HG03571 (cell line): ENCODE results near the gene ANO6.
"Not testable (repeated sequence)": the region's sequence is repeated elsewhere in the genome, so short reads cannot be mapped to it uniquely, and the experiment has no call there.

Experiments
- ATAC-seq: cut with Tn5 transposase; IDR thresholded peaks from one replicate; pipeline ENCODE4 v1.9.1; 2021; ENCODE audit not compliant: unreplicated experiment

Gene ANO6, protein sequence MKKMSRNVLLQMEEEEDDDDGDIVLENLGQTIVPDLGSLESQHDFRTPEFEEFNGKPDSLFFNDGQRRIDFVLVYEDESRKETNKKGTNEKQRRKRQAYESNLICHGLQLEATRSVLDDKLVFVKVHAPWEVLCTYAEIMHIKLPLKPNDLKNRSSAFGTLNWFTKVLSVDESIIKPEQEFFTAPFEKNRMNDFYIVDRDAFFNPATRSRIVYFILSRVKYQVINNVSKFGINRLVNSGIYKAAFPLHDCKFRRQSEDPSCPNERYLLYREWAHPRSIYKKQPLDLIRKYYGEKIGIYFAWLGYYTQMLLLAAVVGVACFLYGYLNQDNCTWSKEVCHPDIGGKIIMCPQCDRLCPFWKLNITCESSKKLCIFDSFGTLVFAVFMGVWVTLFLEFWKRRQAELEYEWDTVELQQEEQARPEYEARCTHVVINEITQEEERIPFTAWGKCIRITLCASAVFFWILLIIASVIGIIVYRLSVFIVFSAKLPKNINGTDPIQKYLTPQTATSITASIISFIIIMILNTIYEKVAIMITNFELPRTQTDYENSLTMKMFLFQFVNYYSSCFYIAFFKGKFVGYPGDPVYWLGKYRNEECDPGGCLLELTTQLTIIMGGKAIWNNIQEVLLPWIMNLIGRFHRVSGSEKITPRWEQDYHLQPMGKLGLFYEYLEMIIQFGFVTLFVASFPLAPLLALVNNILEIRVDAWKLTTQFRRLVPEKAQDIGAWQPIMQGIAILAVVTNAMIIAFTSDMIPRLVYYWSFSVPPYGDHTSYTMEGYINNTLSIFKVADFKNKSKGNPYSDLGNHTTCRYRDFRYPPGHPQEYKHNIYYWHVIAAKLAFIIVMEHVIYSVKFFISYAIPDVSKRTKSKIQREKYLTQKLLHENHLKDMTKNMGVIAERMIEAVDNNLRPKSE

GRCh38 chr12:45215419-45216229 lies at the start of gene ANO6:
TSS of gene ANO6 (plus strand) at chr12:45216095. CDS start at chr12:45216322, 227 bp downstream.
- peak; percentile 64 for ATAC-seq

DNA sequence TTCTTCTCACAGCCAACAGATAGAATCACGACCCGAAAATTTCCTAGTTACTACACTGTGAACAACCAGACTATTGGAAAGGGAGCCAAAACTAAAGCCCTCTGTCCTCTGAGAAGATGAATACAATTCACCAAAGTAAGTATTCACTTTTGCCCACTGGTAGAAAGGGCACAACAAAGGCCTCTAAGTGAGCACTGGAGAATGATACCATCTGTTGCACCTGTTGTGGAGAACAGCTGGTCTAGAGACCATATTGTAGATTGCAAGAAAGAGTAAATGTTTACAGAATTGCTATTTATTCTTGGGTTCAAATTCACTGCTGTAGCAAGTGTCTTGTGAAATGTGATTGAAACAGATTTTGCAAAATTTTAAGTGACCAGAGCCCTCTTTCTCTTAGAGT lies 46.9 kb upstream of the ANO6 start:
- ATAC-seq = no peak

DNA sequence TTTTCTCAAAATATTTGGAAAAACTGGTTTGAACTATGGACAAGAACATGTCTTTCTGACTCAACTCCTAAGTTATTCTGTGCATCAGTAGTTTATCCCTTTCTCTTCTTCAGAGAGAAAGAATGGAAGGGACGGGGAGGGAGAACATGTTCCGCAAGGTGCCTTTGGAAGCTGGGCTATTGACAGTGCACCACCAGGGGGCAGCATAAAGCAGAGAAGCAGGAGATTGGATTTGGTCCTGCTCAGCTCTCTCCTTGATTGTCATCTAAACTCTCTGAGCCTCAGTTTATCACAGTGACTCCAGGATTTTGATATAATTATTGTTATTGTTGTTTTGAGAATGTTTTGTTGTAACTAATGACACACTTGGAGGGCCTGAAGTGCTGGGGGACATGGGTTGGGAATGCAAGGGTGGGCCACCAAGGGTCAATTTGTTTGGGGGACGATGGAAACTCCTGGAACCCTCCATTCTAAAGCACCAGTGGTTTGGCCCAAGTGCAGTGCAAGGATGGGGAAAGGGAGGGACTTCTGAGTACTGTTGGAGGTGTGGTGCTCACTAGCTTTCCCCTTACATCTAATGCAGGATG lies 45.3 kb upstream of the ANO6 start:
- ATAC-seq = no peak

DNA sequence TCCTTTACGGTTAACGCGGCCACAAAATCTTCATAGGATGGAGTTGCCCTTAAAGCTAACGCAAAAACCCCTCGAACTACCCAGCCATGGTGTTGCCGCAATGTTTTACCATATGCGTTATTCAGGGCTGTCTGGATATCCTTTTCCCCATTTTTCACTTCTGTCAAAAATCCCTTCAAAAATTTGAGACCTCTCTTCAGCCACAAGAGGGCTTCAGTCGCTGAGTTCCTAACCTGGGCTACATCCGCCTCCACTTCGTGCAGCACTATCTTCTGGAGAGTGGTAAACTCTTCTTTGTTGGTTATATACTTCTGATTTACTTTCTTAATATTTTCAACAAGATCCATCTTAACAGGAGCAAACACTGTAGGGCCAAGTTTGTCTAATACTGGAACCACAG lies 42.6 kb upstream of the ANO6 start:
- ATAC-seq = not testable (repeated sequence)

GRCh38 chr12:45174595-45174994 lies 41.3 kb upstream of the ANO6 start:
- no peak for ATAC-seq

- ATAC-seq = no peak
Observed at GRCh38 chr12:45178771-45179170, 37.1 kb upstream of the ANO6 start.

GRCh38 chr12:45182511-45182910 lies 33.4 kb upstream of the ANO6 start:
- ATAC-seq = no peak

- ATAC-seq = no peak
Observed at GRCh38 chr12:45183246-45183645, 32.6 kb upstream of the ANO6 start.

DNA sequence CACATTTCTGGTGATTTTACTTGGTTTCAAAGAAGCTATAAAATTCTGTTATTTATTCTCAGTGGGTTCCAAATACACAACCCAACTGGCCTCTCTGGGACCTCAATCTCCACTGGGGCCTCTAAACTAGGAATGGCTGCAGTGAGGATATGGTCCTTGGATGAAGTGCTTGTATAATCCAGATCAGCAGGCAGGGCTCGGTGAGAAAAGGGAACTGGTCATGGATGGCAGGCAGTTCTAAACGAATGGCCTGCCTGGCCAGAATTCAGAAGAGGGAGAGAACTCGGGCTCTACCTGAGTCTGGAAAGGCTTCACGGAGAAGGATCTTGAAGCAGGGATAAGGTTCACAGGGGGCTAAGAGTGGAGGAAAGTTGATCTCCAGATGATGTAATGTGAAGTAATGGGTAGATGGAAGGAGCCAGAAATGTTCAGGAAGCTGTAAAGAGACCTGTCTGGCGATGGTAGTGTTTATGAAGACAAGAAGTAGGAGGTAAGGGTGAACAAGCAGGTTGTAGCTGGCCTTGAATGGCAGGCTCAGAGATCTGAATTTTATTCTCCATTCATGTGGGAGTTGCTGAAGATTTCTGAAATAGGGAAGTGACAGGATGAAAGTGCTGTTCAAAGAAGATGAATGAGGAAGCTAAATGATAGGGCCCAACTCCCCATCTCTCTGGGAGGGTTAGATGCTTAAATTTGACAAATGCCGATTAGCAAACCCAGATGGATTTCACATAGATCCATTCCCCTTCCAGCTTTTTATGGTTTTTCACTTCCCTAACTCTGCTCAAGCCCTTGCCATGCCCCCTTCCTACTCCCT lies 31.5 kb upstream of the ANO6 start:
- ATAC-seq = no peak

DNA sequence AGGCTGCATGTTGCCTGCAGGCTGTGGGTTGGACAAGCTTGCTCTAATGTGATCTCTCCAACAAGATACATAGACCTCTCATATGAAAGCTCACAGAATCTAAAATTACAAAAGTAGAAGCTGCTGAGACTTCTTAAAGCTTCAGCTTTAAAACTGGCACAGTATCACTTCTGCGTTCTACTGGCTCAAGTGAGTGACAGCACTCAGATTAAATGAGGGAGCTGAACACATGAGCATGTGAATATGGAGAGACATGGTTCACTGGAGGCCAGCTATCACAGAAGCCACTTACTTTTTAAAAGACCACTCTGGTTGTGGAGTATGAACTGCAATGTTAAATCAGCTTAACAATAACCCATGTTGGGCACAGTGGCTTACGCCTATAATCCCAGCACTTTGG lies 29.1 kb upstream of the ANO6 start:
- ATAC-seq = no peak

DNA sequence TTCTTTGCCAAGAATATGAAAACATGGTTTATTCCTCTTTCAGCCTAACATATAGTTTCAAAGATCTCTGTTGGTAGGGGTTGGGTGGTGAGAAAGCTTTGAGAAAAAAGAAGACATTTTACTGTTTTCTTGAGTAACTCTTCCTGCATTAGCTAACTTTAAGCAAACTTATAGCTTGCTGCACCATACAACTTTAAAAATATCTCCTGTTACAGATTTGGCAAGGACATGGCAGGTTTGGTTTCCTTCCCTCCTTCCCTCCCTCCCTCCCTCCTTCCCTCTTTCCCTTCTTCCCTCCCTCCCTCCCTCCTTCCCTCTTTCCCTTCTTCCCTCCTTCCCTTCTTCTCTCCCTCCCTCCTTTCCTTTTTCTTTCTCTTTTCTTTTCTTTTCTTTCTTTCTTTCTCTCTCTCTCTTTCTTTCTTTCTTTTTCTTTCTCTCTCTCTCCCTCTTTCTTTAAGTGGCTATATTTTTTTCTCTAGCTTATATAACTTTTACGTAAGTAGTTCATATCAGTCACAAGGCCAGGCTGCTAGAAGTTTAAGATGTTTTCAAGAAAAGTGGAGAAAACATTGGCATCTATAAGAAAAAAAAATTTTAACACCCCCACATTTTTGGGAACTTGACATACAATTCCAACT lies 26.0 kb upstream of the ANO6 start:
- no peak for ATAC-seq

- ATAC-seq = no peak
Observed at GRCh38 chr12:45191239-45191638, 24.7 kb upstream of the ANO6 start.

GRCh38 chr12:45192707-45193106 lies 23.2 kb upstream of the ANO6 start:
- ATAC-seq = no peak

- no peak for ATAC-seq
Observed at GRCh38 chr12:45200491-45201043, 15.3 kb upstream of the ANO6 start.

GRCh38 chr12:45203767-45204166 lies 12.1 kb upstream of the ANO6 start:
- ATAC-seq = no peak

GRCh38 chr12:45204757-45205156 lies 11.1 kb upstream of the ANO6 start:
- no peak for ATAC-seq

- peak; percentile 76 for ATAC-seq
Observed at GRCh38 chr12:45205165-45205825, 10.6 kb upstream of the ANO6 start.

GRCh38 chr12:45208604-45209487 lies 7.0 kb upstream of the ANO6 start:
- ATAC-seq = no peak
